ENCODE results near the gene SASH3. TPM values are rescaled to one million over a fixed set of nuclear protein-coding genes. Genes with fewer than 3 reads are reported as not detected.

SASH3 gene
- total RNA-seq, 1 experiment from 2014 or later, result 0.42 TPM

GRCh38 chrX:129779086-129779672 lies 570 bp upstream of the SASH3 start:
- intact Hi-C loops (cut with micrococcal nuclease), result no loop called here
- BruUV-seq (replicated peaks), result no TSS peak
- CTCF ChIA-PET, result no interaction called here
- no peak for TF ChIP-seq REST (IDR thresholded peaks at IDR 0.05; ENCODE audit: low read depth)
- no peak for TF ChIP-seq POLR2AphosphoS5 (IDR thresholded peaks at IDR 0.05; ENCODE audit: low read depth, low read length)
- TF ChIP-seq SIN3A (IDR thresholded peaks at IDR 0.05; ENCODE audit: low read depth), result no peak
- TF ChIP-seq EGR1 (IDR thresholded peaks at IDR 0.05; ENCODE audit: low read depth), result no peak
- TF ChIP-seq EZH2 (IDR thresholded peaks at IDR 0.05), result no peak
- no peak for TF ChIP-seq ZFX (IDR thresholded peaks at IDR 0.05)
- TF ChIP-seq JUND (IDR thresholded peaks at IDR 0.05), result no peak
- no peak for TF ChIP-seq ZNF274 (IDR thresholded peaks at IDR 0.05; ENCODE audit: low read depth, low read length)
- no peak for TF ChIP-seq CTCF (IDR thresholded peaks at IDR 0.05 in 2 of 3, conservative IDR thresholded peaks at IDR 0.05 in 1 of 3; ENCODE audit: borderline replicate concordance in 1 of 3, insufficient read depth in 1 of 3, low read depth in 2 of 3, low read length in 2 of 3)
- no peak for TF ChIP-seq POLR2A (IDR thresholded peaks at IDR 0.05; ENCODE audit: borderline replicate concordance, extremely low read depth, insufficient read depth, insufficient read length)
- no peak for TF ChIP-seq ZBTB33 (IDR thresholded peaks at IDR 0.05; ENCODE audit: extremely low read depth, insufficient replicate concordance, low read length)
- Histone ChIP-seq H3K9me3 (ENCODE audit: control insufficient read depth in 1 of 2, insufficient read depth in 1 of 2, low read depth in 1 of 2, low read length in 2 of 2) (no peaks in the 10 kb centered on the region), H3K27me3 (ENCODE audit: insufficient read depth, low read length) (no peaks in the 10 kb centered on the region), H3K9me2 (ENCODE audit: insufficient read depth) (no peaks in the 10 kb centered on the region), H3K9ac (ENCODE audit: low read length) (no peak overlapping the region), H4K20me1 (ENCODE audit: insufficient read depth) (no peaks in the 10 kb centered on the region), H3K4me2 (ENCODE audit: low read length) (no peak overlapping the region), H3K4me1 (ENCODE audit: control insufficient read depth in 1 of 2, insufficient read depth in 2 of 2, low read length in 2 of 2) (no peaks in the 10 kb centered on the region), H2AFZ (ENCODE audit: low read depth, low read length, poor library complexity, severe bottlenecking) (no peak overlapping the region), H3K27ac (ENCODE audit: low read depth, low read length) (no peak overlapping the region), H3K79me2 (ENCODE audit: insufficient read depth, low read length) (no peaks in the 10 kb centered on the region), H3K36me3 (ENCODE audit: control insufficient read depth in 1 of 2, insufficient read depth in 2 of 2, low read length in 2 of 2) (no peaks in the 10 kb centered on the region), H3K4me3 (replicated peaks in 1 of 2; ENCODE audit: low read depth in 1 of 2, low read length in 2 of 2) (no peak overlapping the region)
- RAD21 ChIA-PET (ENCODE audit: low non-redundant PET in 1 of 2, low total read pairs in 2 of 2, uncharacterized antibody in 2 of 2, unreplicated experiment in 2 of 2), result no interaction called here
- POLR2A ChIA-PET, result no interaction called here
- DNase-seq (ENCODE audit: low read depth, low spot score), result no peak
- ATAC-seq, result no peak

All from HCT116 (cell line).